K562 (cell line): ENCODE measurements around the gene C17orf50. TPM values are rescaled to one million over a fixed set of nuclear protein-coding genes. Genes with fewer than 3 reads are reported as not detected.
"Not testable (repeated sequence)": the region's sequence is repeated elsewhere in the genome, so short reads cannot be mapped to it uniquely, and the experiment has no call there.

Experiments used
- ATAC-seq: fragments of 200-7000 bp; cut with Tn5 transposase; 3 replicates; pipeline ENCODE4 v1.9.1; 2020; ENCODE audit warnings: moderate library complexity
- BruUV-seq: library from RNA; stranded (reverse); fragments of 400-500 nt; replicated peaks from 2 replicates; lab custom pipeline; 2021; lab: Mats Ljungman, UMichigan
- CTCF ChIA-PET: fragments of 300-600 bp; formaldehyde crosslinking; extraction: SDS; loops from one replicate; lab custom pipeline; 2021; ENCODE audit warnings: low intra/inter-chr PET ratio; lab: Yijun Ruan, JAX
- POLR2A ChIA-PET: fragments of 300-600, 350-650 bp; sonication (Branson Sonifier 250); formaldehyde crosslinking; extraction: SDS; loops from one replicate; lab custom pipeline; 2021; ENCODE audit warnings: antibody characterized with exemption, inconsistent platforms; lab: Yijun Ruan, JAX
- DNase-seq, 4 experiments: peaks; one replicate each; pipeline versions ENCODE4 v3.0.0 to v3.0.0-alpha.2; 2011 to 2018; ENCODE audit warnings: low spot score in 3 of 4, mixed read lengths in 3 of 4; ENCODE audit errors: extremely low read depth in 1 of 4
- FAIRE-seq: peaks from 2 replicates; lab custom pipeline; 2011; peaks lifted over from hg19 to GRCh38; lab: Jason Lieb, UNC
- H2AFZ ChIP-seq: 2 replicates; pipeline ENCODE4 v1.6.0; 2011; ENCODE audit warnings: low read depth, low read length, control low read depth, inconsistent platforms
- H3K27ac ChIP-seq: fragments of 200-600 bp; 3 replicates; pipeline ENCODE4 v1.8.0; 2011; ENCODE audit warnings: low read depth, mild to moderate bottlenecking, control low read depth, inconsistent platforms, low read length, moderate library complexity, mixed read lengths; ENCODE audit errors: extremely low read depth
- H3K27me3 ChIP-seq, 2 experiments: fragments of 300-600 bp in 1 of 2; 2 replicates in 1 of 2; 3 replicates in 1 of 2; pipeline versions ENCODE4 v1.6.0 to v1.8.0; 2011; ENCODE audit warnings: inconsistent platforms in 2 of 2, low read length in 2 of 2, mild to moderate bottlenecking in 1 of 2, mixed read lengths in 1 of 2, moderate library complexity in 1 of 2; ENCODE audit not compliant: control insufficient read depth in 2 of 2, insufficient read depth in 2 of 2
- H3K36me3 ChIP-seq: fragments of 300-600 bp; 3 replicates; pipeline ENCODE4 v1.8.0; 2011; ENCODE audit warnings: mild to moderate bottlenecking, low read length, inconsistent platforms; ENCODE audit not compliant: control insufficient read depth, insufficient read depth
- H3K4me1 ChIP-seq, 2 experiments: fragments of 200-600 bp in 1 of 2; replicated peaks in 1 of 2; 2 replicates in 1 of 2; 3 replicates in 1 of 2; pipeline versions ENCODE4 v1.5.1 to v1.8.0; 2011; ENCODE audit warnings: inconsistent platforms in 2 of 2, low read length in 2 of 2, mild to moderate bottlenecking in 1 of 2, mixed read lengths in 1 of 2, moderate library complexity in 1 of 2; ENCODE audit not compliant: control insufficient read depth in 2 of 2, insufficient read depth in 2 of 2
- H3K4me2 ChIP-seq: 2 replicates; pipeline ENCODE4 v1.6.1; 2011; ENCODE audit warnings: low read length, control low read depth, inconsistent platforms, mixed read lengths; ENCODE audit not compliant: insufficient read depth
- H3K4me3 ChIP-seq: fragments of 200-600 bp; sonication (generic), shearing (Covaris generic); 2 replicates; pipeline ENCODE4 v1.5.1; 2016; ENCODE audit warnings: control low read depth, inconsistent platforms
- H3K79me2 ChIP-seq: fragments of 200-600 bp; 3 replicates; pipeline ENCODE4 v1.8.0; 2011; ENCODE audit warnings: low read length, inconsistent platforms; ENCODE audit not compliant: control insufficient read depth, insufficient read depth
- H3K9ac ChIP-seq, 2 experiments: 2 replicates each; pipeline versions ENCODE4 v1.6.0 to v1.6.1; 2011; ENCODE audit warnings: low read depth in 2 of 2, low read length in 2 of 2, control low read depth in 1 of 2, inconsistent platforms in 1 of 2, mild to moderate bottlenecking in 1 of 2, mixed read lengths in 1 of 2; ENCODE audit not compliant: insufficient read depth in 1 of 2
- H3K9me1 ChIP-seq: one replicate; pipeline ENCODE4 v1.6.0; 2011; ENCODE audit warnings: inconsistent platforms, mild to moderate bottlenecking, low read length, moderate library complexity; ENCODE audit not compliant: control insufficient read depth, insufficient read depth
- H3K9me3 ChIP-seq: replicated peaks from 2 replicates; pipeline ENCODE4 v1.5.1; 2011; ENCODE audit warnings: low read depth, low read length, inconsistent platforms; ENCODE audit not compliant: control insufficient read depth, insufficient read depth
- H4K20me1 ChIP-seq: replicated peaks from 2 replicates; pipeline ENCODE4 v1.6.1; 2011; ENCODE audit warnings: low read length, inconsistent platforms, mixed read lengths; ENCODE audit not compliant: control insufficient read depth, insufficient read depth
- KDM1A ChIP-seq, 2 experiments: fragments of 450-650 bp; IDR thresholded peaks; 2 replicates each; pipeline ENCODE4 v1.6.1; 2016; ENCODE audit warnings: mild to moderate bottlenecking in 2 of 2
- NR3C1 ChIP-seq: sonication (generic); formaldehyde crosslinking; IDR thresholded peaks from 2 replicates; pipeline ENCODE4 v1.8.1; 2022; ENCODE audit warnings: missing genetic modification reagents
- ZNF778 ChIP-seq: fragments of 450-650 bp; formaldehyde crosslinking; IDR thresholded peaks from 2 replicates; pipeline ENCODE4 v1.4.0; 2020; ENCODE audit warnings: mild to moderate bottlenecking, moderate library complexity
- WGBS: fragments of 100-300 bp; shearing (Covaris generic); methylation state at CpG from one replicate; pipeline ENCODE4 v1.1.6; 2016; ENCODE audit warnings: low coverage, mixed read lengths; ENCODE audit not compliant: insufficient coverage; ENCODE audit errors: missing lambda C conversion rate; 5-methylcytosine and 5-hydroxymethylcytosine counted together
- in situ Hi-C: fragments of 300-500 bp; cut with MboI; formaldehyde crosslinking; loops from 4 replicates; pipeline ENCODE4 v1.15.0; 2018; ENCODE audit warnings: inconsistent platforms, mixed read lengths
- intact Hi-C: fragments of 100-400 bp; cut with micrococcal nuclease; formaldehyde crosslinking; loops from 2 replicates; pipeline ENCODE4 v1.14.2; 2022
- polyA plus RNA-seq, 8 experiments: library from polyadenylated mRNA; depleted of rRNA in 4 of 8; stranded (reverse) in 5 of 8; unstranded in 3 of 8; fragments of >200 nt; fragmentation: Nextera tagmentation in 2 of 8; fragmentation: Illumina TruSeq in 1 of 8; extraction: Ambion mirVana in 2 of 8; extraction: Trizol in 1 of 8; gene quantifications; 2 replicates each; pipeline versions ENCODE4 v1.2.1 to v1.2.3, GENCODE V29; 2011 to 2014; ENCODE audit warnings: inconsistent platforms in 1 of 8, missing spikeins in 1 of 8
- total RNA-seq, 7 experiments: library from RNA; depleted of rRNA in 6 of 7; stranded (reverse); fragments of >200 nt in 6 of 7; fragmentation: Illumina TruSeq in 2 of 7; extraction: Trizol in 2 of 7; gene quantifications; 2 replicates each; pipeline versions ENCODE4 v1.2.1 to v1.2.3, GENCODE V29; 2011 to 2021; ENCODE audit warnings: low replicate concordance in 1 of 7

C17orf50 gene
- total and polyA plus RNA-seq, 9 of the 15 experiments (the other 6 are each of a cell fraction or from before 2014, with no cell fraction given), result not detected

- peak; percentile 82 to 93 for TF ChIP-seq KDM1A (IDR thresholded peaks at IDR 0.05)
- no peak for TF ChIP-seq NR3C1 (CRISPR knock-in tag)
- TF ChIP-seq ZNF778 (CRISPR knock-in tag), result no peak
Observed at GRCh38 chr17:35750526-35751395, 9.9 kb upstream of the C17orf50 start (continued).

- in situ Hi-C loops, result loop anchor here (10.0 kb wide), 1 partner anchor 587 kb away; no protein-coding TSS in a partner anchor
- ATAC-seq, H3K9me3 ChIP-seq, H4K20me1 ChIP-seq, BruUV-seq, H2AFZ ChIP-seq, CTCF ChIA-PET, H3K79me2 ChIP-seq, H3K4me2 ChIP-seq, H3K4me3 ChIP-seq, H3K36me3 ChIP-seq, DNase-seq, H3K27ac ChIP-seq, H3K9ac ChIP-seq, intact Hi-C loops, H3K9me1 ChIP-seq, FAIRE-seq: not testable (repeated sequence)
- POLR2A ChIA-PET, result interaction anchor here (0.7 kb wide), 1 partner anchor 56 kb away, joined by 3 read pairs; no protein-coding TSS in a partner anchor
- Histone ChIP-seq H3K4me1 (peaks cover 11 to 25% of the 10 kb centered on the region in 2 experiments; a peak in 4 of 5 replicates), H3K27me3 (peaks cover 7 to 46% of the 10 kb centered on the region in 2 experiments; a peak in 3 of 5 replicates)
- WGBS, result 30% methylated on average over 4 of the region's 4 CpGs
Observed at GRCh38 chr17:35751541-35751940, 9.1 kb upstream of the C17orf50 start.
